Measurements from ENCODE around the gene CAMK2A. TPM values are rescaled to one million over a fixed set of nuclear protein-coding genes. Genes with fewer than 3 reads are reported as not detected.

CAMK2A gene
- total RNA-seq, 1 experiment from 2014 or later = not detected

DNA sequence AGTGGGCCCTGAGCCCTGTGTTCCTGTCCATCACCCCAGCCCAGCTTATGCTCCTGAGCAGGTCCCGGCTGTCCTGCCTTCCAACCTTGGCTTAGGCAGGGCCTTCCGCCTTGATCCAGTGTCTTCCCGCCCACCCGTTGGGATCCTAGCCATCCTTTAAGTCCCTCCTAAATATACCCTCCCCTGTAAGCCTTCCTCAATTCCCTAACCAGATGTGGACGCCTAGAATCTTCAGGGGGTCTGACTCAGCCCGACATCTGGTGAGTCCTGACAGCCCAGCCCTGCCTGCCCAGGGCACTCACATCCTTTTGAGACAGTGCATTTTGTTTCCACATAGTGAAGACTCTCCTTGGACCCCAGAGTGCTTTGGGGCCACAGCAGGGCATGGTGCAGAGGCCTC is 76.0 kb downstream of the CAMK2A start:
- DNase-seq (ENCODE audit: low spot score) = no peak

- DNase-seq (ENCODE audit: low spot score) = peak; percentile 64
Observed at GRCh38 chr5:150211156-150212030, 78.2 kb downstream of the CAMK2A start.

GRCh38 chr5:150210644-150211043 is 78.9 kb downstream of the CAMK2A start:
- no peak for DNase-seq (ENCODE audit: low spot score)

GRCh38 chr5:150209099-150209635 is 80.4 kb downstream of the CAMK2A start:
- peak; percentile 63 for DNase-seq (ENCODE audit: low spot score)

DNA sequence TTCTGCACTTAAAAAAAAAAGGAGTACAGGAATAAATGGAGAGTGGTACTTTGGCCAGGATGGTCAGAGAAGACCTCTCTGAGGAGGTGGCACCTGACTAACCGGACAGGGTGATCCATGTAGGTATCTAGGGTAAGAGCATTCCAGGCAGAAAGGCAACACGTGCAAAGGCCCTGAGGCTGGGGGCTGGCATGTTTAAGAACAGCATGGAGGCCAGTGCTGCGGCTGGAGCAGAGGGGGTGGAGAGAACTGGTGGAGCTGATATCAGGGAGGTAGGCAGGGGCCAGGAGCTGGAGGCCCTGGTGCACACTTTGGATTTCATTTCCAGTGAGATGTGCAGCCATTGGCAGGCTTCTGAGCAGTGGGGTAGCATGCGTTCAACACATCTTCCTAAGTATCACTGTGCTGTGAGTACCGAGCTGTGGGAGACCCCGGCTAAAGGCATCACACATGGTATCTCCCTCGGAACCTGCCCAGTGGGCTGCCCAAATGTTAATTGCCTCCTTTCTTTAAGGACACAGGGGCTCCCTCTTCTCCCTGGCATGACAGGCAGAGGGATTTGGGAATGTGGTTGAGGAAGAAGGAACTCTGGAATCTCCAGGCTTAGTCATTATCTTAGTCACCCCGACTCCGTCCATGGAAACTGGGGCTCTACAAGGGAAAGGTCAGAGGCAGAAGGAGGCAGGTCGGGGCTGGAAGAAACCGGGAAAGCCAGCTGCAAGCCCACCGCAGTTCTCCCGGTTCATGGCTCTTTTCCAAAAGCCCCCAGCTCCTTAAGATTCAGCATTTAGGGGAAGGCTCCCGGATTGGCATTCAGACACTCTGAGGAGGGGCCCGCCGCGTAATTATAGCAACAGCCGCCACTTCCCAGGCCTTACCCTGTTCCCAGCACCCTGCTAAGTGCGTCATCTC is 81.1 kb downstream of the CAMK2A start:
- peak; percentile 33 for DNase-seq (ENCODE audit: low spot score)

GRCh38 chr5:150206779-150207115 is 82.8 kb downstream of the CAMK2A start:
- DNase-seq (ENCODE audit: low spot score) = no peak

GRCh38 chr5:150206098-150206778 is 83.3 kb downstream of the CAMK2A start:
- DNase-seq (ENCODE audit: low spot score) = no peak

- DNase-seq (ENCODE audit: low spot score) = no peak
Observed at GRCh38 chr5:150204590-150204960, 85.0 kb downstream of the CAMK2A start.

GRCh38 chr5:150203832-150204589 is 85.6 kb downstream of the CAMK2A start:
- DNase-seq (ENCODE audit: low spot score) = no peak

- no peak for DNase-seq (ENCODE audit: low spot score)
Observed at GRCh38 chr5:150202501-150202900, 87.1 kb downstream of the CAMK2A start.

DNA sequence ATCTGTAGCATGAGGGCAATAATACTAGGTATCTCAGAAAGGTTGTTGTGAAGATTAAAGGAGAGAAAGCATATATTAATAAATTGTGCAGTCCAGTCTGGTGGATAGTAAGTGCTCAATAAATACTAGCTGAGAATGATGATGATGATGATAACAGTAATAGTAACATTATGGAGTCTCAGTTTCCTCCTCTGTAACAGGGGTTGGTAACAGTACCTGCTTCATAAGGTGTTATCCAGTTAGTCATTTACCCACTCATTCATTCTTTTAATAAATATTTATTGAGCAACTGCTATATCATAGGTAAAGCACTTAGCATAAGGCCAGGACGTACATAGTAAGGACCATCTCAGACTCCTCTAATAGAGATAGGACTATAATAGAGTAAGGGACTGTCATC is 92.1 kb downstream of the CAMK2A start:
- DNase-seq (ENCODE audit: low spot score) = no peak

GRCh38 chr5:150196986-150197385 is 92.6 kb downstream of the CAMK2A start:
- no peak for DNase-seq (ENCODE audit: low spot score)

DNA sequence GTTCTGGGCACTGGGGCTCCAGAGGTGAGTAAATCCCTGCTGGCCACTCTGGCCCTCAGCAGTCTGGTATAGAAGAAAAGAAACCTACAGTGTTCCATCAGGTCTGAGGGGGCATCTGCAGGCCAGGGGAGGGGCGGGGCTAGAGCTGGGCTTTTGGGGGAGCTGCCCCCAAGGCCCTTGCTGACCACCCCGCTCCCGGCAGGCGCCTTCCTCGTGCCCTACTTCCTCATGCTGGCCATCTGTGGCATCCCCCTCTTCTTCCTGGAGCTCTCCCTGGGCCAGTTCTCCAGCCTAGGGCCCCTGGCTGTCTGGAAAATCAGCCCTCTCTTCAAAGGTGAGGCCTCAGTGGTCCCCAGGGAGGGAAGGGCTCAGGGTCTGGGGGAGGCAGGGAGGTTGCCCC is 93.1 kb downstream of the CAMK2A start:
- DNase-seq (ENCODE audit: low spot score) = no peak

DNA sequence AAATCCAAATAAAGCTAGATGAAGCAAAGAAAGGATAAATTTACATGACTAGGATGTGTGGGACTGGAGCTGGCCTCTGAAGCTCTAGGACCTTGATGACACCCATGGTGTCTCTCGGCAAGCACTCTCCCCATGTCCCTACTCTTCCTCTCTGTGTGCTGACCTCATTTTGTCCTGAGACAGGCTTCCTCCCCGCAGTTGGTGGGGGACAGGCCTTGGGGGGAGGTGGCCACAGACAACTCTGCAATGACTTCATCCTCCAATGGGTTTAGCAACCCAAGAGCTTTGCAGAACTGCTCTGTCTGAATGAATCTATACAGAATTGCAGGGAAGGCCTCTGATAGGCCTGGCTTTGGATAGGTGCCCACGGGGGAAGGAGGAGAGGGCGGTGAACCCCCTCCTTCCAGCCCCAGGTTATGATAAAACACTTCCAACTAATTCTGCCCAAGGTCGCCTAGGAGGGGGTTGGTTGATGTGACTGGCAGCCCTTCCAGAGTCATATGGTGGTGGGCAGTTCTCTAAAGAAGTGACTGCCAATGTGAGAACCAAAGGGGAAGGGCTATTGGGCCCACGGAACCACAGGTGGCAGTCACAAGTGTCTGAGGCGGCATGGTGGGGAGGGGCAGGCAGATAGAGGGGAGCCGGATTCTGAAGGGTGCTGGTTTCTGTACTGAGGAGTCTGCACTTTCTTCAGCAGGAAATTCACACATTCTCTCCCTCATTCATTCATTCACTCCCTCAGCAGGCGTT is 93.7 kb downstream of the CAMK2A start:
- DNase-seq (ENCODE audit: low spot score) = no peak

GRCh38 chr5:150192462-150192861 is 97.1 kb downstream of the CAMK2A start:
- DNase-seq (ENCODE audit: low spot score) = no peak

GRCh38 chr5:150190987-150191386 is 98.6 kb downstream of the CAMK2A start:
- no peak for DNase-seq (ENCODE audit: low spot score)

- DNase-seq (ENCODE audit: low spot score) = no peak
Observed at GRCh38 chr5:150190503-150190979, 99.0 kb downstream of the CAMK2A start.

- DNase-seq (ENCODE audit: low spot score) = no peak
Observed at GRCh38 chr5:150189728-150190502, 99.7 kb downstream of the CAMK2A start, which contains the start of gene SLC6A7. Gene SLC6A7 (plus strand): TSS chr5:150190062. CDS start chr5:150190328, 266 bp downstream.

GRCh38 chr5:150189326-150189725 is 100.2 kb downstream of the CAMK2A start:
- no peak for DNase-seq (ENCODE audit: low spot score)

Data from HT-29 (cell line).